ENCODE data around the gene FPR2. TPM values are rescaled to one million over a fixed set of nuclear protein-coding genes. Genes with fewer than 3 reads are reported as not detected.

The FPR2 gene
- total and polyA plus RNA-seq, 9 of the 15 experiments (the other 6 are each of a cell fraction or from before 2014, with no cell fraction given) = 0.03 to 0.15 (median 0.07) TPM; not detected in 6

DNA sequence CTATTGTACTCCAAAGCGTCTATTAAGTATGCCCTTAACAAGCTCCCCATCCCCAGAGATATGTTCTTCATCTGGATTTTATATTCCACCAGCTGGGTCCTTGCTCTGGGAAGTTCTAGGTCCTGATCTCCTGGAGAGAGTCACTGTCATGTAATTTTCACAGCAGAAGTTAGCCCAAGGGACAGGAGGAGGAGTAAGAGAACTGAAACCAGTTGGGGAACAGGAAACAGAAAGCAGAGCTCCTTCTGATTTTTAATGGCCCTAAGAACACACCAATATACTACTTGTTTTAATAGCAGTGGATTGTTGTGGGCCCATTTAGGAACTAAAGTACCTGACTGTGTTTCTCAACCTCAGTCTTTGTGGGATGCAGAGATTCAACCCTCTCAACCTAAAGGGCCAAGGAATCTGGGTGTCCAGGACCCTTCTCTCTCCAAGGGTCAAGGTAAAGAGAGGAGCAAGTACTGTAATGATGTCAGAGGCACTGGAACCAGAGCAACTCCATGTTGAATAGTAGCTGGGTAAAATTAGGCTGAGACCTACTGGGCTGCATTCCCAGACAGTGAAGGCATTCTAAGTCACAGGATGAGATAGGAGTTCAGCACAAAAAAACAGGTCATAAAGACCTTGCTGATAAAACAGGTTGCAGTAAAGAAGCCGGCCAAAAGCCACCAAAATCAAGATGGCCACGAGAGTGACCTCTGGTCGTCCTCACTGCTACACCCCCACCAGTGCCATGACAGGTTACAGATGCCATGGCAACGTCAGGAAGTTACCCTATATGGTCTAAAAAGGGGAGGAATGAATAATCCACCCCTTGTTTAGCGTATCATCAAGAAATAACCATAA, 25.9 kb downstream of the FPR2 start (continued):
- TF ChIP-seq, protein P1, sequence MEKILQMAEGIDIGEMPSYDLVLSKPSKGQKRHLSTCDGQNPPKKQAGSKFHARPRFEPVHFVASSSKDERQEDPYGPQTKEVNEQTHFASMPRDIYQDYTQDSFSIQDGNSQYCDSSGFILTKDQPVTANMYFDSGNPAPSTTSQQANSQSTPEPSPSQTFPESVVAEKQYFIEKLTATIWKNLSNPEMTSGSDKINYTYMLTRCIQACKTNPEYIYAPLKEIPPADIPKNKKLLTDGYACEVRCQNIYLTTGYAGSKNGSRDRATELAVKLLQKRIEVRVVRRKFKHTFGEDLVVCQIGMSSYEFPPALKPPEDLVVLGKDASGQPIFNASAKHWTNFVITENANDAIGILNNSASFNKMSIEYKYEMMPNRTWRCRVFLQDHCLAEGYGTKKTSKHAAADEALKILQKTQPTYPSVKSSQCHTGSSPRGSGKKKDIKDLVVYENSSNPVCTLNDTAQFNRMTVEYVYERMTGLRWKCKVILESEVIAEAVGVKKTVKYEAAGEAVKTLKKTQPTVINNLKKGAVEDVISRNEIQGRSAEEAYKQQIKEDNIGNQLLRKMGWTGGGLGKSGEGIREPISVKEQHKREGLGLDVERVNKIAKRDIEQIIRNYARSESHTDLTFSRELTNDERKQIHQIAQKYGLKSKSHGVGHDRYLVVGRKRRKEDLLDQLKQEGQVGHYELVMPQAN (IDR thresholded peaks at IDR 0.05; ENCODE audit: borderline replicate concordance) = no peak
- peak; percentile 98 for TF ChIP-seq PTRF (tag; IDR thresholded peaks at IDR 0.05)
- TF ChIP-seq, protein P2, sequence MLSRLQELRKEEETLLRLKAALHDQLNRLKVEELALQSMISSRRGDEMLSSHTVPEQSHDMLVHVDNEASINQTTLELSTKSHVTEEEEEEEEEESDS (CRISPR knock-in tag; IDR thresholded peaks at IDR 0.05) = peak; percentile 56; the same call in 1 of the 2 replicates
- no peak for TF ChIP-seq MCM2 (IDR thresholded peaks at IDR 0.05; ENCODE audit: low read depth)
- no peak for TF ChIP-seq ZNF436 (CRISPR knock-in tag; IDR thresholded peaks at IDR 0.05)
- no peak for TF ChIP-seq ZEB2 (IDR thresholded peaks at IDR 0.05)
- TF ChIP-seq, protein P3, sequence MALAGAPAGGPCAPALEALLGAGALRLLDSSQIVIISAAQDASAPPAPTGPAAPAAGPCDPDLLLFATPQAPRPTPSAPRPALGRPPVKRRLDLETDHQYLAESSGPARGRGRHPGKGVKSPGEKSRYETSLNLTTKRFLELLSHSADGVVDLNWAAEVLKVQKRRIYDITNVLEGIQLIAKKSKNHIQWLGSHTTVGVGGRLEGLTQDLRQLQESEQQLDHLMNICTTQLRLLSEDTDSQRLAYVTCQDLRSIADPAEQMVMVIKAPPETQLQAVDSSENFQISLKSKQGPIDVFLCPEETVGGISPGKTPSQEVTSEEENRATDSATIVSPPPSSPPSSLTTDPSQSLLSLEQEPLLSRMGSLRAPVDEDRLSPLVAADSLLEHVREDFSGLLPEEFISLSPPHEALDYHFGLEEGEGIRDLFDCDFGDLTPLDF (CRISPR knock-in tag; IDR thresholded peaks at IDR 0.05) = no peak
- no peak for TF ChIP-seq ZNF3 (CRISPR knock-in tag; IDR thresholded peaks at IDR 0.05)
- TF ChIP-seq GATA2 (CRISPR knock-in tag; IDR thresholded peaks at IDR 0.05) = no peak
- no peak for TF ChIP-seq ESRRB (CRISPR knock-in tag; IDR thresholded peaks at IDR 0.05; ENCODE audit: borderline replicate concordance)
- no peak for TF ChIP-seq NELFE (IDR thresholded peaks at IDR 0.05; ENCODE audit: insufficient read depth, insufficient read length)
- no peak for TF ChIP-seq TARDBP (IDR thresholded peaks at IDR 0.05)
- no peak for TF ChIP-seq NFRKB (IDR thresholded peaks at IDR 0.05; ENCODE audit: low read depth)
- TF ChIP-seq CBFB (CRISPR knock-in tag; IDR thresholded peaks at IDR 0.05) = no peak
- TF ChIP-seq, protein P4, sequence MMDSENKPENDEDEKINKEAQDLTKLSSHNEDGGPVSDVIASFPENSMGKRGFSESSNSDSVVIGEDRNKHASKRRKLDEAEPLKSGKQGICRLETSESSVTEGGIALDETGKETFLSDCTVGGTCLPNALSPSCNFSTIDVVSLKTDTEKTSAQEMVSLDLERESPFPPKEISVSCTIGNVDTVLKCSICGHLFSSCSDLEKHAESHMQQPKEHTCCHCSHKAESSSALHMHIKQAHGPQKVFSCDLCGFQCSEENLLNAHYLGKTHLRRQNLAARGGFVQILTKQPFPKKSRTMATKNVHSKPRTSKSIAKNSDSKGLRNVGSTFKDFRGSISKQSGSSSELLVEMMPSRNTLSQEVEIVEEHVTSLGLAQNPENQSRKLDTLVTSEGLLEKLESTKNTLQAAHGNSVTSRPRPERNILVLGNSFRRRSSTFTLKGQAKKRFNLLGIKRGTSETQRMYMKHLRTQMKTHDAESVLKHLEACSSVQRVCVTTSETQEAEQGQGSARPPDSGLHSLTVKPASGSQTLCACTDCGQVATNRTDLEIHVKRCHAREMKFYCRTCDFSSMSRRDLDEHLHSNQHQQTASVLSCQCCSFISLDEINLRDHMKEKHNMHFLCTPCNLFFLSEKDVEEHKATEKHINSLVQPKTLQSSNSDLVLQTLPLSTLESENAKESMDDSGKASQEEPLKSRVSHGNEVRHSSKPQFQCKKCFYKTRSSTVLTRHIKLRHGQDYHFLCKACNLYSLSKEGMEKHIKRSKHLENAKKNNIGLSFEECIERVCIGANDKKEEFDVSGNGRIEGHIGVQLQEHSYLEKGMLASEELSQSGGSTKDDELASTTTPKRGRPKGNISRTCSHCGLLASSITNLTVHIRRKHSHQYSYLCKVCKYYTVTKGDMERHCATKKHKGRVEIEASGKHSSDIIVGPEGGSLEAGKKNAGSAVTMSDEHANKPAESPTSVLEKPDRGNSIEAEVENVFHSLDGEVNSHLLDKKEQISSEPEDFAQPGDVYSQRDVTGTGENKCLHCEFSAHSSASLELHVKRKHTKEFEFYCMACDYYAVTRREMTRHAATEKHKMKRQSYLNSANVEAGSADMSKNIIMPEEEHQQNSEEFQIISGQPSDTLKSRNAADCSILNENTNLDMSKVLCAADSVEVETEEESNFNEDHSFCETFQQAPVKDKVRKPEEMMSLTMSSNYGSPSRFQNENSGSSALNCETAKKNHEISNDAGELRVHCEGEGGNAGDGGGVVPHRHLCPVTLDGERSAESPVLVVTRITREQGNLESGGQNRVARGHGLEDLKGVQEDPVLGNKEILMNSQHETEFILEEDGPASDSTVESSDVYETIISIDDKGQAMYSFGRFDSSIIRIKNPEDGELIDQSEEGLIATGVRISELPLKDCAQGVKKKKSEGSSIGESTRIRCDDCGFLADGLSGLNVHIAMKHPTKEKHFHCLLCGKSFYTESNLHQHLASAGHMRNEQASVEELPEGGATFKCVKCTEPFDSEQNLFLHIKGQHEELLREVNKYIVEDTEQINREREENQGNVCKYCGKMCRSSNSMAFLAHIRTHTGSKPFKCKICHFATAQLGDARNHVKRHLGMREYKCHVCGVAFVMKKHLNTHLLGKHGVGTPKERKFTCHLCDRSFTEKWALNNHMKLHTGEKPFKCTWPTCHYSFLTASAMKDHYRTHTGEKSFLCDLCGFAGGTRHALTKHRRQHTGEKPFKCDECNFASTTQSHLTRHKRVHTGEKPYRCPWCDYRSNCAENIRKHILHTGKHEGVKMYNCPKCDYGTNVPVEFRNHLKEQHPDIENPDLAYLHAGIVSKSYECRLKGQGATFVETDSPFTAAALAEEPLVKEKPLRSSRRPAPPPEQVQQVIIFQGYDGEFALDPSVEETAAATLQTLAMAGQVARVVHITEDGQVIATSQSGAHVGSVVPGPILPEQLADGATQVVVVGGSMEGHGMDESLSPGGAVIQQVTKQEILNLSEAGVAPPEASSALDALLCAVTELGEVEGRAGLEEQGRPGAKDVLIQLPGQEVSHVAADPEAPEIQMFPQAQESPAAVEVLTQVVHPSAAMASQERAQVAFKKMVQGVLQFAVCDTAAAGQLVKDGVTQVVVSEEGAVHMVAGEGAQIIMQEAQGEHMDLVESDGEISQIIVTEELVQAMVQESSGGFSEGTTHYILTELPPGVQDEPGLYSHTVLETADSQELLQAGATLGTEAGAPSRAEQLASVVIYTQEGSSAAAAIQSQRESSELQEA (IDR thresholded peaks at IDR 0.05; ENCODE audit: low read depth) = no peak
- TF ChIP-seq ERF (CRISPR knock-in tag; IDR thresholded peaks at IDR 0.05) = peak; percentile 98
- no peak for TF ChIP-seq SIRT6 (IDR thresholded peaks at IDR 0.05; ENCODE audit: low read depth, low read length)
- TF ChIP-seq TAL1 (IDR thresholded peaks at IDR 0.05) = no peak

Measured in K562 (cell line).